Activated naive CD8-positive, alpha-beta T cell treated with anti-CD3 and anti-CD28 coated beads for 36 hours (primary cell): ENCODE measurements around the gene AFF1. TPM values are rescaled to one million over a fixed set of nuclear protein-coding genes. Genes with fewer than 3 reads are reported as not detected.
"Not testable (repeated sequence)": the region's sequence is repeated elsewhere in the genome, so short reads cannot be mapped to it uniquely, and the experiment has no call there.

Source experiments
- DNase-seq: peaks from one replicate; pipeline ENCODE4 v3.0.0; 2021
- H3K27ac Mint-ChIP-seq: one replicate; pipeline ENCODE4 v1.8.0; 2022; ENCODE audit warnings: mild to moderate bottlenecking, moderate library complexity, mixed read lengths
- H3K27me3 Mint-ChIP-seq: one replicate; pipeline ENCODE4 v1.8.0; 2022; ENCODE audit warnings: mild to moderate bottlenecking, mixed read lengths
- H3K36me3 Mint-ChIP-seq: one replicate; pipeline ENCODE4 v1.8.0; 2021; ENCODE audit warnings: mild to moderate bottlenecking, mixed read lengths
- H3K4me1 Mint-ChIP-seq: one replicate; pipeline ENCODE4 v1.8.0; 2021; ENCODE audit warnings: mixed read lengths
- H3K4me3 Mint-ChIP-seq: one replicate; pipeline ENCODE4 v1.8.0; 2022; ENCODE audit warnings: mild to moderate bottlenecking, moderate library complexity, mixed read lengths
- H3K9me3 Mint-ChIP-seq: one replicate; pipeline ENCODE4 v1.8.0; 2022; ENCODE audit warnings: mixed read lengths
- total RNA-seq, 2 experiments: library from RNA; stranded (reverse); gene quantifications; one replicate each; pipeline ENCODE4 v1.2.3, GENCODE V29; 2021

The AFF1 gene
- total RNA-seq, 2 experiments from 2014 or later, result 28.7 to 31.5 TPM

DNA sequence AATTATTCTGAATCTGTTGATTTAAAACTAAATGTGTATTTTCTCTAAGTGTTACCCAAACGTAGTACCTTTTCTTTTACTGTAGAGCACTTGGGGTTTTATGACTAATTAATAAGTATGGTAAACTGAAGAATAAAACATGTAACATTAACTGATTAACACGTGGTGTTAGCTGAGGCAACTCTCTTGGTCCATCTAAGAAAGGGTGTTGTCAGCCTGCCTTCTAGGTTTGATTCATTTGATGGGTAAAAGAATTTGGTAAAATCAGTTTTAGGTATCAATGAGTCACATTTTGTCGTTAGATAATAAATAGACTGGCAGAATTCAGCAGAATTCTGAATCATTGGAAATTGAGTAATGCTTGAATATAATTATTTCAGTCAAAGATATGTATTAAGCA is 99.7 kb downstream of the AFF1 start:
- H3K9me3 Mint-ChIP-seq, result no peaks in the 10 kb centered on the region
- no peaks in the 10 kb centered on the region for H3K27me3 Mint-ChIP-seq
- peaks cover 40% of the 10 kb centered on the region for H3K4me1 Mint-ChIP-seq
- no peak overlapping the region for H3K4me3 Mint-ChIP-seq
- no peaks in the 10 kb centered on the region for H3K36me3 Mint-ChIP-seq
- DNase-seq, result no peak
- H3K27ac Mint-ChIP-seq, result no peak overlapping the region

DNA sequence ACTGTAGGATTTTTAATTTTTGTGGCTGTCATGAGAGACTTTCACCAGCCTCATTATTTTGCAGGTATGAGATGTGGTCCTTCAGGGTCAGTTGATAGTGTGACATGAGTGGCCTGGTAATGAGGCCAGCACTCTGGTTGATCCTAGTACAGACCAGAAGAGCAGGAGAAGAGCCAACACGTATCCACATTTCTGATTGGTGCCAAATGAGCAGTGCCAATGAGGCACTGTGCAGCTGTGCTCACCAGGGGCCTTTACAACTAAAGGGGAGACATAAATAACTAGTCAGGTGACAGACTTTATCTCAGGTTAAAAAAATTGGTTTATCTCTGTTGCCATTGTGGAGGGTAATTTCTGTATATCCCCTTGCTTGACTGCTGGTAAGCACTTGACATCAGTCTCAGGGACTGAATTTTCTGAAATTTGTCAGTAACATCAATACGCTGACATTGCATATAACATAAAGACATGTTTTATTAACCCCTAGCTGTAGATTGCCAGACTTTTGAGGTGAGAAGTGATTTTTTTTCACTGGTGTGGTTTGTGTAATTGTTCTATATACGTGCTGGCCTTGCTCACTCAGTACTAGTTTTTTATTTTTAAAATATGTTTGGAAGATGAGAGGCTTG is 101.2 kb downstream of the AFF1 start:
- no peak for DNase-seq
- H3K27ac Mint-ChIP-seq, result no peak overlapping the region
- no peaks in the 10 kb centered on the region for H3K9me3 Mint-ChIP-seq
- H3K36me3 Mint-ChIP-seq, result no peaks in the 10 kb centered on the region
- no peak overlapping the region for H3K4me3 Mint-ChIP-seq
- H3K4me1 Mint-ChIP-seq, result peaks cover 36% of the 10 kb centered on the region
- no peaks in the 10 kb centered on the region for H3K27me3 Mint-ChIP-seq

DNA sequence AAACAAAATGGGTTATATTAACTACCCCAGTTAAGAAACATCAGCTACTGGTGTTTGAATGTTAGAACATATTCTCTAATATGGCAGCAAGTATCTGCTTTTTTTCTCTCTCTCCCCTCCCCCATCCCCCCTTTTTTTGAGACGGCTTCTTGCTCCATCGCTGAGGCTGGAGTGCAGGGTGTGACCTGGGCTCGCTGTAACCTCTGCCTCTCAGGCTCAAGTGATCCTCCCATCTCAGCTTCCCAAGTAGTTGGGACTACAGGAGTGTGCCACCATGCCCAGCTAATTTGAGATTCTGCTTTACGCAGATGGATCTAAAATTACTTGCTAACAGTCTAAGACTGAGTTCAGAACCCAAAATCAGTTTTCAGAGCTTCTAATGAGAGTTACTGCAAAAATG is 101.9 kb downstream of the AFF1 start:
- peaks cover 3% of the 10 kb centered on the region for H3K36me3 Mint-ChIP-seq
- peaks cover 42% of the 10 kb centered on the region for H3K4me1 Mint-ChIP-seq
- H3K27me3 Mint-ChIP-seq, result no peaks in the 10 kb centered on the region
- no peak for DNase-seq
- H3K9me3 Mint-ChIP-seq, result no peaks in the 10 kb centered on the region
- no peak overlapping the region for H3K27ac Mint-ChIP-seq
- H3K4me3 Mint-ChIP-seq, result no peak overlapping the region

DNA sequence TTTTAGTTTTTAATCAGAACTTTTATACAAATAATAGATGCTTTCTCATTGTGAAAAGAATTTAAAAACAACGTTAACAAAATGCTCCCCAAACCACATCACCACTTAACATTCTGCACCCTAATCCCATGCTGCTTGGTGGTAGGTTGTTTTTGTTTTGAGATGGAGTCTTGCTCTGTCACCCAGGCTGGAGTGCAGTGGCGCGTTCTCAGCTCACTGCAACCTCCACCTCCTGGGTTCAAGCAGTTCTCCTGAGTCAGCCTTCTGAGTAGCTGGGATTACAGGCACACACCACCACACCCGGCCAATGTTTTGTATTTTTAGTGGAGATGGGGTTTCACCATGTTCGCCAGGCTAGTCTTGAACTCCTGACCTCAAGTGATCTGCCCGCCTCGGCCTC is 102.4 kb downstream of the AFF1 start:
- H3K4me3 Mint-ChIP-seq, H3K36me3 Mint-ChIP-seq, DNase-seq, H3K27me3 Mint-ChIP-seq, H3K9me3 Mint-ChIP-seq, H3K27ac Mint-ChIP-seq: not testable (repeated sequence)
- H3K4me1 Mint-ChIP-seq, result peaks cover 45% of the 10 kb centered on the region

DNA sequence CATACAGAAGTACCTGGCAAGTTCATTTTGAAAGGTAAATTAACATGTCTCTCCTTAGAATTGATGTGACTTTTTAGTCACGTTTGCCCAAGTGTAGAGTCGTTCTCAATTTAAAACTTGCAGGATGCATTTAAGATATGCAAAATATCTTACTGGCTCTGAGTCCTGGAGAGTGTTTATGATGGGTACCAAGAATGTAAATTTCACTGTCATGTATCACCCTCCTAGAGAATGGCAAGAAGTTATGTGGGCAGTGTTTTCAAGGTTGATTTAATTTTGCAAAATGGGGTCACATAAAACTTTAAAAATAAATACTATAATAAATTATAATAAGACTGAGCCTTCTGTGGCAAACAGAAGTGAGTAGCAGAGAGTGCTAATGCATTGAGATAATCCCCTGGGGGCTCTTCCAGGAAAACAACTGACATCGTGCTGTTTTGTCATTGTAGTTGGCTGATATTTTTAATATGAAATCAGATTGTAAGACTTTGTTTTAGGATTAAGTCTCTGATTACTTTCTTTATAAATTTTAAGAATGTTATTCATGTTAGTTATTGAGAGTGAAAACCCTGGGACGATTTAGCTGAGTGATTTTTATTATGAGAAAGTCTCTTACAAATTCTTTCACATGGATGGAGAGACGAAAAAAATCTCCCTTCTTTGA is 103.0 kb downstream of the AFF1 start:
- no peak for DNase-seq

DNA sequence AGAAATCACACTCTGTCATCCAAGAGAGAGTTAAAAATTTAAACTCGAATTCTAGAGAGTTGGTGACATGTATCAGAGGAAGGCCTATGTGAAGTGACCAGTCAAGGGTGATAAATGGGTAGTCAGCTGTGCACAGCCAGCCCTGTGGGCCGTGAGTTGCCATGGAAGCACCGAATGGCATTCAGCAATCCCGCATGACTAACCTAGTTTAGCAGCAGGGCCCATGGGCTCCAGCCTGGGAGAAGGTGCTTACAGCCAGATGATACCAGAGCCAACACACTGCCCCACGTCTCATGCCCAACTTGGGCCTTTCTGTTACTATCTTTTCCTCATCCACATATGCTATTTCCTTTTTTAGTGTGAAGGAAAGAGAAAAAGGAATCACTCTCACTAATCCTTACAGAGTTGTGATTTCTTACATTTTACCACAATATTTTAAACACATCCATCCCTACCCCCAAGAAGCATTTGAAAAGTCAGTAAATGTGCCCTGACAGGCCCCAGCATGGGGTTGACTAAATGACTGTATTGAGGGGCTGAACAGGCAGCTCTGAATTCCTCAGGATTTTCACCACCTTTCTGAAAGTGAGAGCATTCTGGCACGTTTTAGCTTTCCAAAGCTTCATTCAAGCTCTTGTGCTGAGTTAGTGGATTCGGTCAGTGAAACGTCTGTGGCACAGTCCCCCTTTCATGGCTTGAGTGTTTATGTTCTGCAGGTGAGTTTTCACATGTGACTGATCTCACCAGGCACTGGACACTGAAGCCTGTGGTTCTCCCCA is 104.2 kb downstream of the AFF1 start:
- no peak overlapping the region for H3K4me3 Mint-ChIP-seq
- DNase-seq, result no peak
- H3K27ac Mint-ChIP-seq, result no peak overlapping the region
- H3K4me1 Mint-ChIP-seq, result peaks cover 57% of the 10 kb centered on the region
- no peaks in the 10 kb centered on the region for H3K27me3 Mint-ChIP-seq
- no peaks in the 10 kb centered on the region for H3K9me3 Mint-ChIP-seq
- H3K36me3 Mint-ChIP-seq, result peaks cover 3% of the 10 kb centered on the region

More for the DNA sequence above, 103.0 kb downstream of the AFF1 start:
- no peak overlapping the region for H3K4me3 Mint-ChIP-seq
- H3K9me3 Mint-ChIP-seq, result no peaks in the 10 kb centered on the region
- no peaks in the 10 kb centered on the region for H3K27me3 Mint-ChIP-seq
- H3K36me3 Mint-ChIP-seq, result peaks cover 3% of the 10 kb centered on the region
- H3K27ac Mint-ChIP-seq, result no peak overlapping the region
- peaks cover 50% of the 10 kb centered on the region for H3K4me1 Mint-ChIP-seq

DNA sequence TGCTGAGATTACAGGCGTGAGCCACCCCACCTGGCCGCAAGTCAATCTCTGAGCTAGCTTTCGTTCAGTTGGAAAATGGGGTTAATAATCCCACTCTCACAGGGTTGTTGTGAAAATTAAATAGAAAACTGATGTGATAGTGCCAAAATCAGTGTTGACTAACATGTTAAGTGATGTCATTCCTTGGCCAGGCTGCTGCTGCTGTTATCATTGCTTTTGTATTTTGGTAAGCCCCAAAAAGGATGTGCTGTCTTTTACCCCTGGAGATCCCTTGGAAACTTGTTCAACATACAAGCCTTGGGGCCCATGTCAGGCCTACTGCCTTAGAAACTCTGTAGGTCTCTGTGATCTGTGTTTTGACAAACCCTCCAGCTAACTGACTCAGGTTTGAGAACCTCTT is 106.3 kb downstream of the AFF1 start:
- H3K4me1 Mint-ChIP-seq, result peaks cover 47% of the 10 kb centered on the region
- DNase-seq, result no peak
- no peak overlapping the region for H3K27ac Mint-ChIP-seq
- no peaks in the 10 kb centered on the region for H3K27me3 Mint-ChIP-seq
- H3K36me3 Mint-ChIP-seq, result peaks cover 3% of the 10 kb centered on the region
- H3K9me3 Mint-ChIP-seq, result no peaks in the 10 kb centered on the region
- no peak overlapping the region for H3K4me3 Mint-ChIP-seq

DNA sequence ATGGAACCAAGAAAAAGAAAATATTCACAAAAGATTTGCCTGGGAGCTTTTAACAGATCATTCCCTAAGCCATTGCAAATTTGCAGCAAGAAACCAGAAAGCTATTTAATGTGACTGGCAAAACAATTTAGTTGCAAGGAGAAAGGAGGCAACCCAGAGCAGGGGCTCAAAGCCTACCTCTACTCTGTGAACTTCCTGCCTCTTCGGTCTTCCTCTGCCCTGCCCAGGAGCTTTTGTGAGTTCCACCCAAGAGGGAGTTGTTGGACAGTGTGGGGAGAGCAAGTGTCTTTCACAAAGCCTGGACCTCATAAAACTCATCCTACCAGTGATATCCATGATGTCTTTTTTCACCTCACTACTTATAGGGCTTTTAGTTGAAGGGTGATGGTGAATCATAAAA is 107.4 kb downstream of the AFF1 start:
- Mint-ChIP-seq H3K27ac (no peak overlapping the region), H3K27me3 (no peaks in the 10 kb centered on the region), H3K9me3 (no peaks in the 10 kb centered on the region), H3K4me1 (peaks cover 40% of the 10 kb centered on the region), H3K36me3 (peaks cover 9% of the 10 kb centered on the region), H3K4me3 (no peak overlapping the region)
- DNase-seq, result no peak

DNA sequence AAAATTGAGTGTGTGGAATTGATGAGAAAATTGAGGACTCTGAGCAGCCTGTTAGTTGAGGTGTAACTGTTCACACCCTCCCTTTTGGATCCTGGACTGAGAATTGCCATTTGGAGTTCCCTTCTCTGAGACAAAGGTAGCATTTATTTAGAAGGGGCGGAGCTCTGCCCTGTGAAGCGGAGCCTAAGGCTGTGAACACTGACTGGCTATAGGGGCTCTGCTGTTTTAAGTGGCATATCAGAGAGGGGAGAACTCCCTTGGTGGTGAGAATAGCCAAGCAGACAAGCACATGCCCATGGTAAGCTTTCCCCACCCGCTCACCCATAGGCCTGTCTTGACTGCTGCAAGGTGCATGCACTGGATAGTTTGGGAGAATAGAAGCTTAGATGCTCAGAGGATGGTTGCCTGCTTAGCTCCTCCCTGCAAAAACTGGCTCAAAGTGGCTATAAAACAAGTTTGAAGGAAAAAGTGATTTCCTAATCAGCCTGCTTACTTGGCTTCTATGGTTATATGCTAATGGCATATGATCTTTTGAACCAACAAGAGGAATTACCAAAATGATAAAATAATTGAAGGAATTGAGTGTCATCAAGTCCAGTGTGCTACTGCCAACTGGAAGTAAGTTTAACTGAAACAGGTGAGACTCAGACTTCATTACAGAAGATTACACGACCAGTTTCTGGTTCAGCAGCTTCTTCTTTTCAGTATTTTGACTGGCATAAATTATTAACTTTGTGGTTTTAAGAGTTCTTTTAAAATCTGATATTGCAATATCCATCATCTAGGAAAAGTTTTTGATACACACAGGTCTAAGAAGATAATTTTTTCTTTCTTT is 108.4 kb downstream of the AFF1 start:
- Mint-ChIP-seq H3K36me3 (peaks cover 14% of the 10 kb centered on the region), H3K4me1 (peaks cover 31% of the 10 kb centered on the region), H3K27ac (no peak overlapping the region), H3K9me3 (no peaks in the 10 kb centered on the region), H3K27me3 (no peaks in the 10 kb centered on the region), H3K4me3 (no peak overlapping the region)
- DNase-seq, result no peak

DNA sequence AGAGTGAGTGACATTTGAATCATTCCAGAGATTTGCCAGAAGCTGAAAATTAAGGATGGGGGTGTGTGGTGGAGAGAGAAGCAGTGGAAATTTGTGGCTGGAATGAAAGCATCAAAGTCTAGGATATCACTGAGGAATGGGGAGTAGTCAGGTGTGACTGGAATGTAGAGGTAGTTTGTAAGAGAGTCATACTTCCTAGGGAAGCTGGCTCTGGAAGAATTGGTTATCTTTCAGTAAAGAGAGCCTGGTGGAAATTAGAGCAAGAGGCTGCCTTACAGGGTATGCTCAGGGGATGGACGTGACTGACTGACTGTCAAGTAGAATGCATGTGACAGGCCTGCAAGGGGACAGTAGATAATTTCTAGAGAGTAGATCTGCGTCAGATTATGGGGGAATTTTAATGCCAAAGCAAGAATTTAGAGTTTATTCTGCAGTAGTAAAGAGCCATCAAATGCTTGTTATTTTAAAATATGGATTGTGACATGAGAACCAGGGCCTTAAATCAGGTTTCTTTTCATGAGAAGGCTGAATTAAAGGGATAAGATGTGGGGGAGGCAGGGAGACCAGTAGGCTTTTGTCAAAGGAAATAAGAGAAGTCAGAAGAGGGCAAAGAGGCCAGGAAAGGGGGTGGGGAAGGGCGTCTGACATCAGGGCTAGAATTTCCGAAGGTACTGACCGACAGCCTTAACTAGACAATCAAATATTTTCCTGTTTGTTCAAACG is 109.9 kb downstream of the AFF1 start:
- Mint-ChIP-seq H3K27me3 (no peaks in the 10 kb centered on the region), H3K27ac (no peak overlapping the region), H3K4me1 (peaks cover 32% of the 10 kb centered on the region), H3K4me3 (no peak overlapping the region), H3K36me3 (peaks cover 22% of the 10 kb centered on the region), H3K9me3 (no peaks in the 10 kb centered on the region)
- no peak for DNase-seq

DNA sequence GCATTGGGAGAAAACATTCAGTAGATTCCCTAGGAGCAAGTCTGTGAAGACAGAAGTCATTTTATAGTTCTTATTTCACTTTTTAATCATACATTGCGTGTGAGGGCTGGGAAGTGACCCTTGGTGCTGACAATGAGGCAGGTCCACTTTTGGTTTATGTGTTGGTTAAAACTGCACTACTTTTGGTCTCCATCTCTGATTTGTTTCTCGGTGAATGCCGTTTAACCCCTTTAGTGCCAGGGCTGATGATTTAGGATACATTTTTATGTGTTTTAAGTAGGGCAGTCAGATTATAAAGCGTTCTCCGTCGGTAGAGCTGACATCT is 110.4 kb downstream of the AFF1 start:
- Mint-ChIP-seq H3K4me3 (no peak overlapping the region), H3K27ac (no peak overlapping the region), H3K4me1 (peaks cover 35% of the 10 kb centered on the region), H3K27me3 (no peaks in the 10 kb centered on the region), H3K9me3 (no peaks in the 10 kb centered on the region), H3K36me3 (peaks cover 22% of the 10 kb centered on the region)
- no peak for DNase-seq

DNA sequence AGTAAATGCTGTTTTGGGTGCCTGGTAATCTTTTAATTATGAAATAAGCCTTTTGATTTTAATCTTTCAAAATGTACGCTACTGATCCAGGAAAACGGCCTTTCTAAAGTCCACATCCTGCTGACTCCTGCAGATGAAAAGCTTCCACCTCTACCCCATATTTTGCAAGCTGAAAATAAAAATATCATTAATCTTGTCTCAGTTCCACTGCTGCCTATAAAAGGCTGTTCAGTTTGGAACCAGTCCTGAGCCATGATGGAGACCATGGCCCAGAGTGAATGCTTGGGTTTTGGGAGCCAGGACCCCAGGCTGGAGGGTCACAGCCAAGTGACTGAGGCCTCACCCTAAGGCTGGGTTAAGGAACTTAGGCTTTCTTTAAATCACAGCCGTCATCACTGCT is 110.8 kb downstream of the AFF1 start:
- no peak overlapping the region for H3K4me3 Mint-ChIP-seq
- no peaks in the 10 kb centered on the region for H3K9me3 Mint-ChIP-seq
- H3K27me3 Mint-ChIP-seq, result no peaks in the 10 kb centered on the region
- H3K36me3 Mint-ChIP-seq, result peaks cover 27% of the 10 kb centered on the region
- H3K27ac Mint-ChIP-seq, result no peak overlapping the region
- DNase-seq, result no peak
- H3K4me1 Mint-ChIP-seq, result peaks cover 40% of the 10 kb centered on the region

DNA sequence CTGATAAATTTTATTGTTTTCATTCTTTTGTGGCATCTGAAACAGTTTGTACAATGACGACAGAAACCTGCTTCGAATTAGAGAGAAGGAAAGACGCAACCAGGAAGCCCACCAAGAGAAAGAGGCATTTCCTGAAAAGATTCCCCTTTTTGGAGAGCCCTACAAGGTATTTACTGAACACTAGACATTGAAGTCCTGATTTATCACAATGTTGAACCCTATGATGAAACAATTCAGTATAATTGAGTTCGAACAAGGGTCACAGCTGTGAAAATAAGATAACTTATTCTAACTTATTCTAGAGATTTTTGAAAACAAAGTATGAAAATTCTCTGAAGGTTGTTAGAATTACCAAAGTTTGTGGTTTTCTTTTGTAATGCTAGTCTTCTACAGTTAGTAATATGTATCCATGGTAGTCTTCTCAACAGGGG is 111.3 kb downstream of the AFF1 start:
- Mint-ChIP-seq H3K4me1 (peaks cover 41% of the 10 kb centered on the region), H3K27ac (no peak overlapping the region), H3K4me3 (no peak overlapping the region), H3K9me3 (no peaks in the 10 kb centered on the region), H3K36me3 (peaks cover 32% of the 10 kb centered on the region), H3K27me3 (no peaks in the 10 kb centered on the region)
- DNase-seq, result no peak

DNA sequence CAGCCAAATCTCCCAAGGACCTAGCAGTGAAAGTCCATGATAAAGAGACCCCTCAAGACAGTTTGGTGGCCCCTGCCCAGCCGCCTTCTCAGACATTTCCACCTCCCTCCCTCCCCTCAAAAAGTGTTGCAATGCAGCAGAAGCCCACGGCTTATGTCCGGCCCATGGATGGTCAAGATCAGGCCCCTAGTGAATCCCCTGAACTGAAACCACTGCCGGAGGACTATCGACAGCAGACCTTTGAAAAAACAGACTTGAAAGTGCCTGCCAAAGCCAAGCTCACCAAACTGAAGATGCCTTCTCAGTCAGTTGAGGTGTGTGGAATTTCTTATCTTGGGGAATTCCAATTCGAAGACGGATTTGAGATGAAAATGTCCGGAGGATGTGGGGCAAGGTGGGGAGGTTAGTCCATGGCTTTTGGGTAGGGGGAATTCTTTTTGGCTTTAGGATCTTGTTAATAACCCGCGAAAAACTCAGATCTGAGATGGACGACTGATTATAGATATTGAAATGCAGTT is 112.5 kb downstream of the AFF1 start:
- DNase-seq, result no peak
- H3K27ac Mint-ChIP-seq, result no peak overlapping the region

More for the DNA sequence above, 112.5 kb downstream of the AFF1 start:
- no peaks in the 10 kb centered on the region for H3K27me3 Mint-ChIP-seq
- H3K9me3 Mint-ChIP-seq, result no peaks in the 10 kb centered on the region
- peaks cover 33% of the 10 kb centered on the region for H3K4me1 Mint-ChIP-seq
- no peak overlapping the region for H3K4me3 Mint-ChIP-seq
- H3K36me3 Mint-ChIP-seq, result peaks cover 38% of the 10 kb centered on the region
